ENCODE measurements around the gene BRINP1.

DNA sequence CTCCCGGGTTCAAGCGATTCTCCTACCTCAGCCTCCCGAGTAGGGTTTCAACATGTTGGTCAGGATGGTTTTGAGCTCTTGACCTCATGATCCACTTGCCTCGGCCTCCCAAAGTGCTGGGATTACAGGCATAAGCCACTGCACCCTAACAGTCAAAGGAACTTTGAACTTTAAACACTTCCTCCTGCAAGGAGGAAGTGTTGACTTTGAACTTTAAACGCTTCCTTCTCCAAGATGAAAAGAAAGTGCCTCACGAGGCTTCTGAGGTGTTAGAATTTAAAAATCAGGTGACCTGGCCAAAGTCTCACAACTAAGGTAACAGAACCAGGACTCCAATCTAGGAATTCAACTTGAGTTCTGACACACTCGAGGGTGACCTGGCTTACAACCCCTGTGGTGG lies 150.9 kb downstream of the BRINP1 start:
- TF ChIP-seq, protein P1, sequence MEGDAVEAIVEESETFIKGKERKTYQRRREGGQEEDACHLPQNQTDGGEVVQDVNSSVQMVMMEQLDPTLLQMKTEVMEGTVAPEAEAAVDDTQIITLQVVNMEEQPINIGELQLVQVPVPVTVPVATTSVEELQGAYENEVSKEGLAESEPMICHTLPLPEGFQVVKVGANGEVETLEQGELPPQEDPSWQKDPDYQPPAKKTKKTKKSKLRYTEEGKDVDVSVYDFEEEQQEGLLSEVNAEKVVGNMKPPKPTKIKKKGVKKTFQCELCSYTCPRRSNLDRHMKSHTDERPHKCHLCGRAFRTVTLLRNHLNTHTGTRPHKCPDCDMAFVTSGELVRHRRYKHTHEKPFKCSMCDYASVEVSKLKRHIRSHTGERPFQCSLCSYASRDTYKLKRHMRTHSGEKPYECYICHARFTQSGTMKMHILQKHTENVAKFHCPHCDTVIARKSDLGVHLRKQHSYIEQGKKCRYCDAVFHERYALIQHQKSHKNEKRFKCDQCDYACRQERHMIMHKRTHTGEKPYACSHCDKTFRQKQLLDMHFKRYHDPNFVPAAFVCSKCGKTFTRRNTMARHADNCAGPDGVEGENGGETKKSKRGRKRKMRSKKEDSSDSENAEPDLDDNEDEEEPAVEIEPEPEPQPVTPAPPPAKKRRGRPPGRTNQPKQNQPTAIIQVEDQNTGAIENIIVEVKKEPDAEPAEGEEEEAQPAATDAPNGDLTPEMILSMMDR (IDR thresholded peaks at IDR 0.05), result no peak
- TF ChIP-seq POLR2A (IDR thresholded peaks at IDR 0.05), result no peak

Measured in right lobe of liver (tissue), 4 donors.